IPS-20b (cell line): ENCODE data around the gene B3GNT3.

ENCODE experiments used
- H3K27ac ChIP-seq: one replicate; pipeline ENCODE4 v1.5.1; 2013; ENCODE audit warnings: low read length
- H3K27me3 ChIP-seq: 2 replicates; pipeline ENCODE4 v1.6.1; 2013; ENCODE audit warnings: mild to moderate bottlenecking, low read length, inconsistent platforms; ENCODE audit not compliant: insufficient read depth
- H3K36me3 ChIP-seq: 2 replicates; pipeline ENCODE4 v1.6.1; 2013; ENCODE audit warnings: low read depth, mild to moderate bottlenecking, inconsistent platforms, low read length, moderate library complexity; ENCODE audit not compliant: insufficient read depth
- H3K4me1 ChIP-seq: 2 replicates; pipeline ENCODE4 v1.6.1; 2013; ENCODE audit warnings: mild to moderate bottlenecking, control low read depth, inconsistent platforms, low read length, moderate library complexity; ENCODE audit not compliant: insufficient read depth
- H3K4me3 ChIP-seq: 2 replicates; pipeline ENCODE4 v1.5.1; 2013; ENCODE audit warnings: mild to moderate bottlenecking, low read length, inconsistent platforms
- H3K9ac ChIP-seq: 2 replicates; pipeline ENCODE4 v1.6.1; 2013; ENCODE audit warnings: low read depth, mild to moderate bottlenecking, inconsistent platforms, low read length, moderate library complexity
- H3K9me3 ChIP-seq: 2 replicates; pipeline ENCODE4 v1.6.1; 2013; ENCODE audit warnings: mild to moderate bottlenecking, low read depth, low read length, inconsistent platforms; ENCODE audit not compliant: insufficient read depth

B3GNT3 gene

GRCh38 chr19:17794731-17795494, at the start of gene B3GNT3:
Gene B3GNT3 (plus strand): TSS chr19:17795138. CDS start chr19:17807808, 12,670 bp downstream.
- H3K9me3 ChIP-seq, result no peaks in the 10 kb centered on the region
- no peak within 1 kb of the TSS for H3K27ac ChIP-seq
- H3K36me3 ChIP-seq, result no peaks in the 10 kb centered on the region
- peak within 1 kb of the TSS; percentile 58; the same call in 1 of the 2 replicates for H3K9ac ChIP-seq
- peak within 1 kb of the TSS; percentile 71 for H3K4me3 ChIP-seq
- H3K27me3 ChIP-seq, result peaks cover 38% of the 10 kb centered on the region
- H3K4me1 ChIP-seq, result no peaks in the 10 kb centered on the region

GRCh38 chr19:17747205-17748098, 47.5 kb upstream of the B3GNT3 start:
- H3K4me3 ChIP-seq, result peak overlapping the region; percentile 75
- no peak overlapping the region for H3K9ac ChIP-seq
- H3K4me1 ChIP-seq, result no peaks in the 10 kb centered on the region
- H3K9me3 ChIP-seq, result no peaks in the 10 kb centered on the region
- H3K27me3 ChIP-seq, result no peaks in the 10 kb centered on the region
- no peak overlapping the region for H3K27ac ChIP-seq
- no peaks in the 10 kb centered on the region for H3K36me3 ChIP-seq

- no peaks in the 10 kb centered on the region for H3K9me3 ChIP-seq
- no peaks in the 10 kb centered on the region for H3K4me1 ChIP-seq
- no peaks in the 10 kb centered on the region for H3K36me3 ChIP-seq
- H3K9ac ChIP-seq, result no peak overlapping the region
- H3K27ac ChIP-seq, result no peak overlapping the region
- no peak overlapping the region for H3K4me3 ChIP-seq
- no peaks in the 10 kb centered on the region for H3K27me3 ChIP-seq
Observed at GRCh38 chr19:17748884-17749638, 45.9 kb upstream of the B3GNT3 start.

GRCh38 chr19:17749912-17750317, 45.0 kb upstream of the B3GNT3 start:
- no peaks in the 10 kb centered on the region for H3K9me3 ChIP-seq
- no peak overlapping the region for H3K4me3 ChIP-seq
- no peaks in the 10 kb centered on the region for H3K27me3 ChIP-seq
- no peaks in the 10 kb centered on the region for H3K4me1 ChIP-seq
- no peak overlapping the region for H3K9ac ChIP-seq
- H3K27ac ChIP-seq, result no peak overlapping the region
- no peaks in the 10 kb centered on the region for H3K36me3 ChIP-seq

- Histone ChIP-seq H3K4me3 (no peak within 1 kb of the TSS), H3K9ac (no peak within 1 kb of the TSS), H3K27me3 (no peaks in the 10 kb centered on the region), H3K27ac (no peak within 1 kb of the TSS), H3K9me3 (no peaks in the 10 kb centered on the region), H3K4me1 (no peaks in the 10 kb centered on the region), H3K36me3 (no peaks in the 10 kb centered on the region)
Observed at GRCh38 chr19:17751103-17751911, 43.6 kb upstream of the B3GNT3 start, which contains the start of gene FCHO1. Gene FCHO1 (plus strand): TSS chr19:17751477. CDS start chr19:17755165, 3,688 bp downstream.

- Histone ChIP-seq H3K27ac (no peak overlapping the region), H3K27me3 (no peaks in the 10 kb centered on the region), H3K9ac (no peak overlapping the region), H3K36me3 (no peaks in the 10 kb centered on the region), H3K4me1 (no peaks in the 10 kb centered on the region), H3K4me3 (no peak overlapping the region), H3K9me3 (no peaks in the 10 kb centered on the region)
Observed at GRCh38 chr19:17751912-17752273, 43.0 kb upstream of the B3GNT3 start.

GRCh38 chr19:17752865-17753639, 41.9 kb upstream of the B3GNT3 start:
- Histone ChIP-seq H3K27me3 (no peaks in the 10 kb centered on the region), H3K4me1 (no peaks in the 10 kb centered on the region), H3K27ac (no peak overlapping the region), H3K36me3 (no peaks in the 10 kb centered on the region), H3K9ac (no peak overlapping the region), H3K9me3 (no peaks in the 10 kb centered on the region), H3K4me3 (no peak overlapping the region)

GRCh38 chr19:17753976-17754375, 41.0 kb upstream of the B3GNT3 start:
- Histone ChIP-seq H3K4me3 (no peak overlapping the region), H3K27ac (no peak overlapping the region), H3K4me1 (no peaks in the 10 kb centered on the region), H3K27me3 (no peaks in the 10 kb centered on the region), H3K36me3 (no peaks in the 10 kb centered on the region), H3K9ac (no peak overlapping the region), H3K9me3 (no peaks in the 10 kb centered on the region)

GRCh38 chr19:17754634-17755442, 40.1 kb upstream of the B3GNT3 start:
- Histone ChIP-seq H3K27ac (no peak overlapping the region), H3K36me3 (no peaks in the 10 kb centered on the region), H3K9me3 (no peaks in the 10 kb centered on the region), H3K27me3 (no peaks in the 10 kb centered on the region), H3K4me3 (no peak overlapping the region), H3K9ac (no peak overlapping the region), H3K4me1 (no peaks in the 10 kb centered on the region)

- Histone ChIP-seq H3K4me3 (no peak overlapping the region), H3K27ac (no peak overlapping the region), H3K9me3 (no peaks in the 10 kb centered on the region), H3K4me1 (no peaks in the 10 kb centered on the region), H3K36me3 (no peaks in the 10 kb centered on the region), H3K27me3 (no peaks in the 10 kb centered on the region), H3K9ac (no peak overlapping the region)
Observed at GRCh38 chr19:17755443-17755890, 39.5 kb upstream of the B3GNT3 start.
